ENCODE results near the gene SMS. TPM values are rescaled to one million over a fixed set of nuclear protein-coding genes. Genes with fewer than 3 reads are reported as not detected.
A peak's percentile ranks its signal among the peaks of the same experiment; 100 is the strongest.

The SMS gene
- total RNA-seq, 1 donor from 2014 or later, result 66.3 TPM

DNA sequence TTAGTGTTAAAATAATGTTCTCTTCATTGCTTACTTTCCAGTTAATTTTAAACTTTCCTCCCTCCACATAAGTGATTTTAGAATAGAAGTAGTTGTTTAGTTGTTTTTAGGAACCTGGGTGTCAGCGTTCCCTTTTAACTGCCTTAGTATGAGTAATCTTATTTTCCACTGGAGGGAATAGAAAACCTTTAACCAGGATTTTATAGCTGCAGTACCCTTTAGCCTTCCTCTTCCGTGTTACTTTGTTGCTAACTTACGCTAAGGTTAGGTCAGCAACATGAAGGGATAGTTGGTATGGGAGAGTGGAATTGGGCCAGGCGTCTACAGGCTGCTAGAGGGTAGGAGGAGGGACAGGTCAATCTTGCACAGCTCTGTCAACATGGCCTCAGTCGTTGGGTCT is 31.5 kb downstream of the SMS start:
- H3K4me1 Mint-ChIP-seq, result peaks cover 27% of the 10 kb centered on the region
- ChIA-PET CTCF (interaction anchor here (3.2 kb wide), 1 partner anchor 13 kb away, joined by 18 read pairs; no protein-coding TSS in a partner anchor), POLR2A (interaction anchor here (0.6 kb wide), 1 partner anchor 22 kb away, joined by 4 read pairs; no protein-coding TSS in a partner anchor)
- intact Hi-C loops (cut with micrococcal nuclease), result loop anchor here (2.0 to 10.0 kb wide), 2 partner anchors 133 to 1447 kb away; partner anchors contain the start of gene MBTPS2
- ATAC-seq (ENCODE audit: low read depth), result no peak
- H3K36me3 Mint-ChIP-seq (ENCODE audit: low read depth), result peaks cover 44% of the 10 kb centered on the region
- H3K27ac Mint-ChIP-seq, result peak overlapping the region; percentile 46
- H3K4me3 Mint-ChIP-seq, result no peak overlapping the region
- TF ChIP-seq, protein P1, sequence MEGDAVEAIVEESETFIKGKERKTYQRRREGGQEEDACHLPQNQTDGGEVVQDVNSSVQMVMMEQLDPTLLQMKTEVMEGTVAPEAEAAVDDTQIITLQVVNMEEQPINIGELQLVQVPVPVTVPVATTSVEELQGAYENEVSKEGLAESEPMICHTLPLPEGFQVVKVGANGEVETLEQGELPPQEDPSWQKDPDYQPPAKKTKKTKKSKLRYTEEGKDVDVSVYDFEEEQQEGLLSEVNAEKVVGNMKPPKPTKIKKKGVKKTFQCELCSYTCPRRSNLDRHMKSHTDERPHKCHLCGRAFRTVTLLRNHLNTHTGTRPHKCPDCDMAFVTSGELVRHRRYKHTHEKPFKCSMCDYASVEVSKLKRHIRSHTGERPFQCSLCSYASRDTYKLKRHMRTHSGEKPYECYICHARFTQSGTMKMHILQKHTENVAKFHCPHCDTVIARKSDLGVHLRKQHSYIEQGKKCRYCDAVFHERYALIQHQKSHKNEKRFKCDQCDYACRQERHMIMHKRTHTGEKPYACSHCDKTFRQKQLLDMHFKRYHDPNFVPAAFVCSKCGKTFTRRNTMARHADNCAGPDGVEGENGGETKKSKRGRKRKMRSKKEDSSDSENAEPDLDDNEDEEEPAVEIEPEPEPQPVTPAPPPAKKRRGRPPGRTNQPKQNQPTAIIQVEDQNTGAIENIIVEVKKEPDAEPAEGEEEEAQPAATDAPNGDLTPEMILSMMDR (IDR thresholded peaks at IDR 0.05), result no peak
- H3K9me3 Mint-ChIP-seq, result no peaks in the 10 kb centered on the region
- no peaks in the 10 kb centered on the region for H3K27me3 Mint-ChIP-seq
- DNase-seq, result no peak

GRCh38 chrX:21972721-21973120 is 32.2 kb downstream of the SMS start:
- H3K9me3 Mint-ChIP-seq, result no peaks in the 10 kb centered on the region
- CTCF ChIA-PET, result interaction anchor here (3.2 kb wide), 1 partner anchor 13 kb away, joined by 18 read pairs; no protein-coding TSS in a partner anchor

DNA sequence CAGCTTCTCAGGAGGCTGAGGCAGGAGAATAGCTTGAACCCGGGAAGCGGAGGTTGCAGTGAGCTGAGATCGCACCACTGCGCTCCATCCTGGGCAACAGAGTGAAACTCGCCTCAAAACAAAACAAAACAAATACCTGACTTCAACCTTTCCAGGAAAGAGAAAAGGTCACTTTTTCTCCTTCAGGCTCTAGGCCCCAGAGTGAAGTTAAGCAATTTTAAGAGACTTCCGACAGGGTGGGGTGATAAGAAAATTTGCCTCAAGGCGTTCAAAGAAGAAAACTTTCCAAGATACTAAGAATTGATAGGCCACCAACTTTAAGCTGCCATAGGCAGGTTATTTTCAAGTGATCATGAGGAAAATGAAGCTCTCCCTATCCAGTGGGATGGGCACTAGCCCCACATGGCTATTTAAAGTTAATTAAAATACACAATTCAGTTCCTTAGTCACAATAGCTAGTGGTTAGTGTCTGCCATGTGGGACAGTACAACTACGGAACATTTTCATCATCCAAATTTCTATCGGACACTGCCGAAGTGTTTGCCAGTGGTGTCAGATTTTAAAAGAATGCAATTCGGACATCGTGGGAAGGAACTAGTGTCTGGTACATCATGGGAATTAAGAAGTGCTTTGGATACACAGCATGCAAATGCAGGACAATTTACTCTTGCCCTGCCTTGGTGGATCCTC is 33.0 kb downstream of the SMS start:
- Mint-ChIP-seq H3K27ac (peak overlapping the region; percentile 85), H3K27me3 (no peaks in the 10 kb centered on the region), H3K4me1 (peaks cover 27% of the 10 kb centered on the region), H3K9me3 (no peaks in the 10 kb centered on the region), H3K36me3 (ENCODE audit: low read depth) (peaks cover 51% of the 10 kb centered on the region), H3K4me3 (peak overlapping the region; percentile 68)
- CTCF ChIA-PET, result interaction anchor here (3.2 kb wide), 1 partner anchor 12 kb away, joined by 18 read pairs; no protein-coding TSS in a partner anchor
- TF ChIP-seq, protein P1 (IDR thresholded peaks at IDR 0.05), result no peak
- POLR2A ChIA-PET, result no interaction called here
- no peak for DNase-seq
- no peak for ATAC-seq (ENCODE audit: low read depth)
- intact Hi-C loops (cut with micrococcal nuclease), result loop anchor here (2.0 to 10.0 kb wide), 3 partner anchors 33 to 1449 kb away; partner anchors contain the start of genes MBTPS2 and SMS

More at GRCh38 chrX:21972721-21973120, 32.2 kb downstream of the SMS start:
- Mint-ChIP-seq H3K27me3 (no peaks in the 10 kb centered on the region), H3K4me1 (peaks cover 27% of the 10 kb centered on the region), H3K36me3 (ENCODE audit: low read depth) (peaks cover 51% of the 10 kb centered on the region), H3K27ac (peak overlapping the region; percentile 72), H3K4me3 (no peak overlapping the region)
- POLR2A ChIA-PET, result interaction anchor here (0.6 kb wide), 1 partner anchor 23 kb away, joined by 4 read pairs; no protein-coding TSS in a partner anchor
- DNase-seq, result no peak
- intact Hi-C loops (cut with micrococcal nuclease), result loop anchor here (2.0 to 10.0 kb wide), 2 partner anchors 134 to 1448 kb away; partner anchors contain the start of gene MBTPS2
- peak; percentile 56 for ATAC-seq (ENCODE audit: low read depth)
- TF ChIP-seq, protein P1 (IDR thresholded peaks at IDR 0.05), result no peak

- ATAC-seq (ENCODE audit: low read depth) (peak; percentile 64), DNase-seq (no peak)
- POLR2A ChIA-PET, result no interaction called here
- H3K36me3 Mint-ChIP-seq (ENCODE audit: low read depth), result peaks cover 53% of the 10 kb centered on the region
- H3K4me3 Mint-ChIP-seq, result peak overlapping the region; percentile 68
- no peaks in the 10 kb centered on the region for H3K27me3 Mint-ChIP-seq
- TF ChIP-seq, protein P1 (IDR thresholded peaks at IDR 0.05), result no peak
- peaks cover 27% of the 10 kb centered on the region for H3K4me1 Mint-ChIP-seq
- peak overlapping the region; percentile 85 for H3K27ac Mint-ChIP-seq
- intact Hi-C loops (cut with micrococcal nuclease), result loop anchor here (2.0 to 10.0 kb wide), 2 partner anchors 33 to 1449 kb away; partner anchors contain the start of gene SMS
- CTCF ChIA-PET, result interaction anchor here (3.2 kb wide), 1 partner anchor 11 kb away, joined by 18 read pairs; no protein-coding TSS in a partner anchor
- no peaks in the 10 kb centered on the region for H3K9me3 Mint-ChIP-seq
These were observed 33.5 kb downstream of the SMS start for GRCh38 chrX:21974011-21974385.

- Mint-ChIP-seq H3K4me1 (peaks cover 26% of the 10 kb centered on the region), H3K36me3 (ENCODE audit: low read depth) (peaks cover 49% of the 10 kb centered on the region), H3K9me3 (no peaks in the 10 kb centered on the region), H3K4me3 (no peak overlapping the region), H3K27me3 (no peaks in the 10 kb centered on the region), H3K27ac (no peak overlapping the region)
- ATAC-seq (ENCODE audit: low read depth), result no peak
- intact Hi-C loops (cut with micrococcal nuclease), result loop anchor here (2.0 to 10.0 kb wide), 2 partner anchors 34 to 1450 kb away; partner anchors contain the start of gene SMS
- TF ChIP-seq, protein P1 (IDR thresholded peaks at IDR 0.05), result no peak
- CTCF ChIA-PET, result interaction anchor here (3.2 kb wide), 1 partner anchor 10 kb away, joined by 18 read pairs; no protein-coding TSS in a partner anchor
- POLR2A ChIA-PET, result interaction anchor here (0.7 kb wide), 1 partner anchor 126 kb away, joined by 6 read pairs; no protein-coding TSS in a partner anchor
- DNase-seq, result no peak
These were observed 34.7 kb downstream of the SMS start for GRCh38 chrX:21975242-21975641.

All from activated B cell treated with CpG ODN at 0.5 μM for 24 hours (primary cell).